Endothelial cell of umbilical vein (primary cell): ENCODE data around the gene MAGEA9B. TPM values are rescaled to one million over a fixed set of nuclear protein-coding genes. Genes with fewer than 3 reads are reported as not detected.
"Not testable (repeated sequence)": the region's sequence is repeated elsewhere in the genome, so short reads cannot be mapped to it uniquely, and the experiment has no call there.

Source experiments
- BruUV-seq: library from RNA; stranded (reverse); fragments of 400-500 nt; replicated peaks from 2 replicates; lab custom pipeline; 2021; lab: Mats Ljungman, UMichigan
- CTCF ChIA-PET: fragments of 300-600, 350-600 bp; sonication (Branson Sonifier 250); formaldehyde crosslinking; loops from one replicate; lab custom pipeline; 2021; ENCODE audit warnings: antibody characterized with exemption, inconsistent platforms; lab: Charles Lee
- POLR2A ChIA-PET: fragments of 300-600, 350-600 bp; sonication (Branson Sonifier 250); formaldehyde crosslinking; loops from one replicate; lab custom pipeline; 2021; ENCODE audit warnings: antibody characterized with exemption, inconsistent platforms; lab: Charles Lee
- DNase-seq: peaks from one replicate; pipeline ENCODE4 v3.0.0-alpha.2; 2011; ENCODE audit warnings: low read depth, low spot score
- FAIRE-seq: peaks from 2 replicates; lab custom pipeline; 2011; peaks lifted over from hg19 to GRCh38; lab: Jason Lieb, UNC
- H2AFZ ChIP-seq: 2 replicates; pipeline ENCODE4 v1.6.0; 2012; ENCODE audit warnings: low read depth, low read length, control low read depth, inconsistent platforms
- H3K27ac ChIP-seq: 2 replicates; pipeline ENCODE4 v1.5.1; 2011; ENCODE audit warnings: low read depth, mild to moderate bottlenecking, control low read depth, low read length, moderate library complexity; ENCODE audit not compliant: insufficient read depth
- H3K27me3 ChIP-seq, 2 experiments: 2 replicates each; pipeline versions ENCODE4 v1.6.0 to v1.6.1; 2011; ENCODE audit warnings: low read length in 2 of 2, mixed read lengths in 1 of 2; ENCODE audit not compliant: control insufficient read depth in 2 of 2, insufficient read depth in 2 of 2
- H3K36me3 ChIP-seq, 2 experiments: 2 replicates in 1 of 2; 3 replicates in 1 of 2; pipeline ENCODE4 v1.5.1; 2011; ENCODE audit warnings: low read length in 2 of 2, mild to moderate bottlenecking in 1 of 2, moderate library complexity in 1 of 2; ENCODE audit not compliant: control insufficient read depth in 2 of 2, insufficient read depth in 2 of 2; ENCODE audit errors: extremely low read depth in 1 of 2
- H3K4me1 ChIP-seq: 3 replicates; pipeline ENCODE4 v1.5.1; 2011; ENCODE audit warnings: mild to moderate bottlenecking, low read length; ENCODE audit not compliant: control insufficient read depth, insufficient read depth; ENCODE audit errors: extremely low read depth
- H3K4me2 ChIP-seq: 2 replicates; pipeline ENCODE4 v1.6.1; 2011; ENCODE audit warnings: low read length, control low read depth, mixed read lengths; ENCODE audit not compliant: insufficient read depth
- H3K4me3 ChIP-seq, 3 experiments: fragments of 200-600 bp in 1 of 3; sonication (generic), shearing (Covaris generic) in 1 of 3; replicated peaks in 1 of 3; 2 replicates each; pipeline ENCODE4 v1.5.1; 2011 to 2016; ENCODE audit warnings: control low read depth in 3 of 3, low read length in 3 of 3, mild to moderate bottlenecking in 2 of 3, inconsistent platforms in 1 of 3, low read depth in 1 of 3, moderate library complexity in 1 of 3; ENCODE audit not compliant: insufficient read depth in 1 of 3
- H3K79me2 ChIP-seq: 2 replicates; pipeline ENCODE4 v1.6.0; 2012; ENCODE audit warnings: low read length, inconsistent platforms; ENCODE audit not compliant: control insufficient read depth, insufficient read depth
- H3K9ac ChIP-seq: replicated peaks from 2 replicates; pipeline ENCODE3; 2011; ENCODE audit warnings: low read length, control low read depth; ENCODE audit not compliant: insufficient read depth; ENCODE audit errors: extremely low read depth
- H3K9me1 ChIP-seq: replicated peaks from 3 replicates; pipeline ENCODE4 v1.6.0; 2011; ENCODE audit warnings: mild to moderate bottlenecking, low read length; ENCODE audit not compliant: control insufficient read depth, insufficient read depth; ENCODE audit errors: extremely low read depth
- H3K9me3 ChIP-seq: replicated peaks from 2 replicates; pipeline ENCODE4 v1.5.1; 2012; ENCODE audit warnings: low read length, inconsistent platforms; ENCODE audit not compliant: control insufficient read depth, insufficient read depth
- H4K20me1 ChIP-seq: replicated peaks from 2 replicates; pipeline ENCODE3; 2011; ENCODE audit warnings: mild to moderate bottlenecking, low read length; ENCODE audit not compliant: control insufficient read depth, insufficient read depth; ENCODE audit errors: extremely low read depth
- GATA2 ChIP-seq: IDR thresholded peaks from 2 replicates; pipeline ENCODE4 v1.7.0; 2011; ENCODE audit warnings: low read depth, mild to moderate bottlenecking, moderate library complexity, mixed read lengths, low read length; ENCODE audit not compliant: insufficient read length, insufficient read depth
- JUN ChIP-seq: IDR thresholded peaks from 2 replicates; pipeline ENCODE4 v1.6.1; 2011; ENCODE audit warnings: borderline replicate concordance, low read depth; ENCODE audit not compliant: insufficient read length, insufficient read depth
- POLR2A ChIP-seq: IDR thresholded peaks from 2 replicates; pipeline ENCODE4 v1.6.1; 2012; ENCODE audit warnings: low read depth, mild to moderate bottlenecking, control low read depth, low read length
- POLR2AphosphoS5 ChIP-seq: IDR thresholded peaks from 2 replicates; pipeline ENCODE4 v1.6.1; 2012; ENCODE audit warnings: low read depth, mild to moderate bottlenecking, control low read depth, low read length, moderate library complexity; ENCODE audit not compliant: insufficient read depth
- dilution Hi-C: fragments of 300-500 bp; cut with MboI; formaldehyde crosslinking; loops from one replicate; pipeline ENCODE4 v1.15.0; 2019; ENCODE audit warnings: low sequenced_read_pairs; ENCODE audit not compliant: extremely low pct_ligation_motif_present
- intact Hi-C: fragments of 100-400 bp; cut with micrococcal nuclease; formaldehyde crosslinking; loops from one replicate; pipeline ENCODE4 v1.10.0; 2022
- polyA plus RNA-seq, 4 experiments: library from polyadenylated mRNA; depleted of rRNA in 3 of 4; stranded (reverse) in 3 of 4; unstranded in 1 of 4; fragments of >200 nt; gene quantifications; 2 replicates each; pipeline versions ENCODE4 v1.2.1 to v1.2.3, GENCODE V29; 2011 to 2012; ENCODE audit warnings: missing spikeins in 1 of 4
- total RNA-seq: library from RNA; stranded (reverse); gene quantifications from 2 replicates; pipeline ENCODE4 v1.2.3, GENCODE V29; 2021
- TF ChIP-seq, protein P1 (sequence below): IDR thresholded peaks from 2 replicates; pipeline ENCODE4 v1.6.1; 2011; ENCODE audit not compliant: insufficient read depth, insufficient read length
- TF ChIP-seq, protein P2 (sequence below), 2 donors: IDR thresholded peaks; 1 replicate in 1 of 2; 2 replicates in 1 of 2; pipeline ENCODE4 v1.5.1; 2011; ENCODE audit warnings: low read length in 2 of 2, mild to moderate bottlenecking in 2 of 2, moderate library complexity in 2 of 2, control low read depth in 1 of 2, inconsistent platforms in 1 of 2, low read depth in 1 of 2; ENCODE audit not compliant: insufficient read depth in 1 of 2; ENCODE audit errors: extremely low read depth in 1 of 2

MAGEA9B gene
- total and polyA plus RNA-seq, 2 donors (not counting 3 experiments of a cell fraction or from before 2014, with no cell fraction given): not detected

DNA sequence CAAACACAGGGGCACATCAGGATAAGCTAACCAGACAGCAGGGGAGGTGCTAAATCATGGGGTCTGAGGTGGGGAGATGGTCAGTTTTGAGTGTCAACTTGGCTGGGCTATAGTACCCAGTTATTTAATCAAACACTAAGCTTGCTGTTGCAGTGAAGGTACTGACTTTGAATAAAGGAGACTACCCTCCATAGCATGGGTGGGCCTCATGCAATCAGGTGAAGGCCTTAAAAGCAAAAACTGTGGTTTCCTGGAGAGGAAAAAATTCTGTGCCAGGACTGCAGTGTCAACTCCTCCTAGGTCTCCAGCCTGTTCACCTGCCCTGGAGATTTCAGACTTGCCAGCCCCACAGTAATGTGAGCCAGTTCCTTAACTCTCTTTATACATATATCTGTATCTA lies 20.4 kb upstream of the MAGEA9B start:
- CTCF ChIA-PET: no interaction called here
- no peaks in the 10 kb centered on the region for H4K20me1 ChIP-seq
- H3K79me2 ChIP-seq: no peaks in the 10 kb centered on the region
- BruUV-seq: no TSS peak
- H2AFZ ChIP-seq: no peak overlapping the region
- no peak overlapping the region for H3K9ac ChIP-seq
- FAIRE-seq (no peak), DNase-seq (no peak)
- H3K27ac ChIP-seq: no peak overlapping the region
- dilution Hi-C loops (no loop called here), intact Hi-C loops (no loop called here)
- H3K4me1 ChIP-seq: no peaks in the 10 kb centered on the region
- no peaks in the 10 kb centered on the region for H3K27me3 ChIP-seq
- no peak overlapping the region for H3K4me3 ChIP-seq
- no peaks in the 10 kb centered on the region for H3K9me1 ChIP-seq
- H3K36me3 ChIP-seq: peaks cover 0 to 1% of the 10 kb centered on the region in 2 experiments
- H3K9me3 ChIP-seq: no peaks in the 10 kb centered on the region
- H3K4me2 ChIP-seq: no peak overlapping the region
- POLR2A ChIA-PET: no interaction called here
- TF ChIP-seq GATA2 (no peak), JUN (no peak), POLR2A (no peak), POLR2AphosphoS5 (no peak)
- TF ChIP-seq, protein P1, sequence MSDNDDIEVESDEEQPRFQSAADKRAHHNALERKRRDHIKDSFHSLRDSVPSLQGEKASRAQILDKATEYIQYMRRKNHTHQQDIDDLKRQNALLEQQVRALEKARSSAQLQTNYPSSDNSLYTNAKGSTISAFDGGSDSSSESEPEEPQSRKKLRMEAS: no peak
- TF ChIP-seq, protein P2, sequence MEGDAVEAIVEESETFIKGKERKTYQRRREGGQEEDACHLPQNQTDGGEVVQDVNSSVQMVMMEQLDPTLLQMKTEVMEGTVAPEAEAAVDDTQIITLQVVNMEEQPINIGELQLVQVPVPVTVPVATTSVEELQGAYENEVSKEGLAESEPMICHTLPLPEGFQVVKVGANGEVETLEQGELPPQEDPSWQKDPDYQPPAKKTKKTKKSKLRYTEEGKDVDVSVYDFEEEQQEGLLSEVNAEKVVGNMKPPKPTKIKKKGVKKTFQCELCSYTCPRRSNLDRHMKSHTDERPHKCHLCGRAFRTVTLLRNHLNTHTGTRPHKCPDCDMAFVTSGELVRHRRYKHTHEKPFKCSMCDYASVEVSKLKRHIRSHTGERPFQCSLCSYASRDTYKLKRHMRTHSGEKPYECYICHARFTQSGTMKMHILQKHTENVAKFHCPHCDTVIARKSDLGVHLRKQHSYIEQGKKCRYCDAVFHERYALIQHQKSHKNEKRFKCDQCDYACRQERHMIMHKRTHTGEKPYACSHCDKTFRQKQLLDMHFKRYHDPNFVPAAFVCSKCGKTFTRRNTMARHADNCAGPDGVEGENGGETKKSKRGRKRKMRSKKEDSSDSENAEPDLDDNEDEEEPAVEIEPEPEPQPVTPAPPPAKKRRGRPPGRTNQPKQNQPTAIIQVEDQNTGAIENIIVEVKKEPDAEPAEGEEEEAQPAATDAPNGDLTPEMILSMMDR (IDR thresholded peaks at IDR 0.05; ENCODE audit: extremely low read depth in 1 of 2, insufficient read depth in 1 of 2, low read depth in 1 of 2, low read length in 2 of 2): no peak

DNA sequence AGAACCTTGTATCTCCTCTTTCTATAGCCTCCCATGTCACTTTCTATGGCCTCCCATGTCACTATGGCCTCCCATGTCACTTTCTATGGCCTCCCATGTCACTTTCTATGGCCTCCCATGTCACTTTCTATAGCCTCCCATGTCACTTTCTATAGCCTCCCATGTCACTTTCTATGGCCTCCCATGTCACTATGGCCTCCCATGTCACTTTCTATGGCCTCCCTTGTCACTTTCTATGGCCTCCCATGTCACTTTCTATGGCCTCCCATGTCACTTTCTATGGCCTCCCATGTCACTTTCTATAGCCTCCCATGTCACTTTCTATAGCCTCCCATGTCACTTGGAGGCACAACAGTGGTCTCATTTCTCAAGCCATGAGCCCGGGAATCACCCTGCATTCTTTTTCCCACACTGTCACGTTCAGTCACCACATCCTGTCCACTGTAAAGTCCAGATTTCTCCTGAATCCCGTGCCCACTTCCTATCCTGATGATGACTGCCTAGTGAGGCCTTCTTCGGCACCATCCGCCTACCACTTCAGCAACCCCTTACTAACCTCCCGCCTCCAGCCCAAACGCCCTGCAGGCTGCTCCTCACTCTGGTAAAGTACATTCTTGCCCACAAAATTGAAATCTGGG lies 18.1 kb upstream of the MAGEA9B start:
- H4K20me1 ChIP-seq, POLR2A ChIA-PET, CTCF ChIA-PET, H3K4me1 ChIP-seq, BruUV-seq, H3K9me1 ChIP-seq, H3K79me2 ChIP-seq, H3K36me3 ChIP-seq, H3K27me3 ChIP-seq, H2AFZ ChIP-seq, DNase-seq, H3K27ac ChIP-seq, H3K4me2 ChIP-seq, H3K4me3 ChIP-seq, H3K9me3 ChIP-seq, intact Hi-C loops, dilution Hi-C loops, H3K9ac ChIP-seq: not testable (repeated sequence)
- peak; percentile 18 for FAIRE-seq

DNA sequence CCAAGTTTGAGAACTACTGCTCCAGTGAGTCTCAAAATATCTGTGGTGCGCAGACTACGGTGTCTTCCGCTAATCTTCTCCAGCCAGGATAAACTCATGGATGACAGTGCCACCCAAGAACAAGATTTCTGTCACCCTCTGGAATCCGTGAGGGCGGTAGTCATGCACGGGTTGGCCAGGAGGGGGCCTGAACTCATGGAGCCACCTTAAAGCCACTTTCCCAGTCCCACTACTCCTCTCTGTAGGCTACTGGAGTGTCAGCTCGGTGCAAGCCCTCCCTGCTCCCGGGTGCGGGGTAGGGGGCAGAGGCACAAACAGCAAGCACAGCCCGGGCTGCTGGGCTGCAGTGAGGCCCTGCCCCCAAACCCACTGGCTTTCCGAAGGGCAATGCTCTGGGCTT lies 11.3 kb upstream of the MAGEA9B start:
- POLR2A ChIA-PET, H4K20me1 ChIP-seq, DNase-seq, H3K36me3 ChIP-seq, H3K9ac ChIP-seq, H3K9me1 ChIP-seq, BruUV-seq, intact Hi-C loops, dilution Hi-C loops, H3K4me2 ChIP-seq, H3K27ac ChIP-seq, H3K4me3 ChIP-seq, H3K9me3 ChIP-seq, H3K27me3 ChIP-seq, H2AFZ ChIP-seq, CTCF ChIA-PET, H3K79me2 ChIP-seq, H3K4me1 ChIP-seq: not testable (repeated sequence)
- peak; percentile 78 for FAIRE-seq
